Measurements from ENCODE around the gene NDUFA12. TPM values are rescaled to one million over a fixed set of nuclear protein-coding genes. Genes with fewer than 3 reads are reported as not detected.
"Not testable (repeated sequence)": the region's sequence is repeated elsewhere in the genome, so short reads cannot be mapped to it uniquely, and the experiment has no call there.

NDUFA12 gene
- total RNA-seq, 3 donors from 2014 or later (not counting 1 experiment from before 2014, with no cell fraction given) = 67.7 to 91.5 (median 69.6) TPM

- no peak for DNase-seq
- H3K36me3 Mint-ChIP-seq = peaks cover 7% of the 10 kb centered on the region
- intact Hi-C loops (cut with micrococcal nuclease) = no loop called here
- Histone ChIP-seq H3K4me1 (ENCODE audit: control insufficient read depth, insufficient read depth, low read length) (no peaks in the 10 kb centered on the region), H3K27me3 (ENCODE audit: control insufficient read depth, insufficient read depth, low read length) (no peaks in the 10 kb centered on the region), H3K27ac (ENCODE audit: low read length) (no peak overlapping the region), H3K9me3 (ENCODE audit: control insufficient read depth, insufficient read depth, low read length) (no peaks in the 10 kb centered on the region), H3K4me3 (ENCODE audit: low read length) (no peak overlapping the region), H3K36me3 (ENCODE audit: control insufficient read depth, insufficient read depth, low read length) (peaks cover 35% of the 10 kb centered on the region)
- no peak for TF ChIP-seq CTCF (IDR thresholded peaks at IDR 0.05)
- peaks cover 26 to 29% of the 10 kb centered on the region in 2 donors for H3K4me1 Mint-ChIP-seq
- no peak for ATAC-seq
- no peak overlapping the region for H3K27ac Mint-ChIP-seq
- no peaks in the 10 kb centered on the region for H3K27me3 Mint-ChIP-seq (ENCODE audit: low read depth in 2 of 2)
- H3K9me3 Mint-ChIP-seq = no peaks in the 10 kb centered on the region
- WGBS (ENCODE audit: insufficient coverage) = 90% methylated on average over 2 of the region's 2 CpGs
- H3K4me3 Mint-ChIP-seq = no peak overlapping the region
These were observed 9.2 kb downstream of the NDUFA12 start for GRCh38 chr12:94994312-94994711.

- ATAC-seq; H3K4me1 ChIP-seq (ENCODE audit: control insufficient read depth, insufficient read depth, low read length); H3K4me3 Mint-ChIP-seq; H3K27ac ChIP-seq (ENCODE audit: low read length); H3K27ac Mint-ChIP-seq; H3K36me3 Mint-ChIP-seq; H3K4me3 ChIP-seq (ENCODE audit: low read length); DNase-seq; H3K9me3 ChIP-seq (ENCODE audit: control insufficient read depth, insufficient read depth, low read length); H3K9me3 Mint-ChIP-seq; intact Hi-C loops (cut with micrococcal nuclease); H3K27me3 Mint-ChIP-seq (ENCODE audit: low read depth in 2 of 2); H3K27me3 ChIP-seq (ENCODE audit: control insufficient read depth, insufficient read depth, low read length): not testable (repeated sequence)
- peaks cover 38% of the 10 kb centered on the region for H3K36me3 ChIP-seq (ENCODE audit: control insufficient read depth, insufficient read depth, low read length)
- H3K4me1 Mint-ChIP-seq = peaks cover 26 to 29% of the 10 kb centered on the region in 2 donors
- WGBS (ENCODE audit: insufficient coverage) = 0% methylated on average over 1 of the region's 3 CpGs
These were observed 9.6 kb downstream of the NDUFA12 start for GRCh38 chr12:94993855-94994254.

GRCh38 chr12:94990222-94990621, 13.3 kb downstream of the NDUFA12 start:
- Histone ChIP-seq H3K4me3 (ENCODE audit: low read length) (no peak overlapping the region), H3K4me1 (ENCODE audit: control insufficient read depth, insufficient read depth, low read length) (peaks cover 12% of the 10 kb centered on the region), H3K9me3 (ENCODE audit: control insufficient read depth, insufficient read depth, low read length) (no peaks in the 10 kb centered on the region), H3K27me3 (ENCODE audit: control insufficient read depth, insufficient read depth, low read length) (no peaks in the 10 kb centered on the region), H3K36me3 (ENCODE audit: control insufficient read depth, insufficient read depth, low read length) (peaks cover 32% of the 10 kb centered on the region), H3K27ac (ENCODE audit: low read length) (no peak overlapping the region)
- Mint-ChIP-seq H3K36me3 (peaks cover 7% of the 10 kb centered on the region), H3K27ac (peak overlapping the region; percentile 6 to 69), H3K27me3 (ENCODE audit: low read depth in 2 of 2) (no peaks in the 10 kb centered on the region), H3K9me3 (no peaks in the 10 kb centered on the region), H3K4me1 (peaks cover 27 to 34% of the 10 kb centered on the region in 2 donors), H3K4me3 (no peak overlapping the region)
- TF ChIP-seq CTCF (IDR thresholded peaks at IDR 0.05) = no peak
- DNase-seq = peak in 1 of 2 donors; percentile 25
- intact Hi-C loops (cut with micrococcal nuclease) = no loop called here
- ATAC-seq = no peak
- 59% methylated on average over 3 of the region's 3 CpGs for WGBS (ENCODE audit: insufficient coverage)

GRCh38 chr12:94988471-94988870, 15.0 kb downstream of the NDUFA12 start:
- no peak overlapping the region for H3K27ac ChIP-seq (ENCODE audit: low read length)
- H3K4me3 ChIP-seq (ENCODE audit: low read length) = no peak overlapping the region
- TF ChIP-seq CTCF (IDR thresholded peaks at IDR 0.05) = no peak
- Mint-ChIP-seq H3K4me1 (peaks cover 32 to 40% of the 10 kb centered on the region in 2 donors), H3K36me3 (peaks cover 7% of the 10 kb centered on the region), H3K9me3 (no peaks in the 10 kb centered on the region), H3K27me3 (ENCODE audit: low read depth in 2 of 2) (no peaks in the 10 kb centered on the region), H3K27ac (peak overlapping the region; percentile 47 to 62), H3K4me3 (no peak overlapping the region)
- H3K27me3 ChIP-seq (ENCODE audit: control insufficient read depth, insufficient read depth, low read length) = no peaks in the 10 kb centered on the region
- no peak for ATAC-seq
- intact Hi-C loops (cut with micrococcal nuclease) = loop anchor here (10.0 kb wide), 1 partner anchor 114 kb away; no protein-coding TSS in a partner anchor
- peaks cover 21% of the 10 kb centered on the region for H3K4me1 ChIP-seq (ENCODE audit: control insufficient read depth, insufficient read depth, low read length)
- peaks cover 27% of the 10 kb centered on the region for H3K36me3 ChIP-seq (ENCODE audit: control insufficient read depth, insufficient read depth, low read length)
- DNase-seq = peak in 1 of 2 donors; percentile 43
- 53% methylated on average over 6 of the region's 6 CpGs for WGBS (ENCODE audit: insufficient coverage)
- no peaks in the 10 kb centered on the region for H3K9me3 ChIP-seq (ENCODE audit: control insufficient read depth, insufficient read depth, low read length)

All from natural killer cell (primary cell).